ENCODE data around the gene CACNA1C.

The CACNA1C gene

GRCh38 chr12:2335513-2335912, 282.7 kb downstream of the CACNA1C start:
- DNase-seq (ENCODE audit: low read depth in 3 of 3, low spot score in 1 of 3) = no peak

- no peak for DNase-seq (ENCODE audit: low read depth in 3 of 3, low spot score in 1 of 3)
Observed at GRCh38 chr12:2335916-2336315, 283.1 kb downstream of the CACNA1C start.

GRCh38 chr12:2336409-2336829, 283.6 kb downstream of the CACNA1C start:
- DNase-seq (ENCODE audit: low read depth in 3 of 3, low spot score in 1 of 3) = no peak

DNA sequence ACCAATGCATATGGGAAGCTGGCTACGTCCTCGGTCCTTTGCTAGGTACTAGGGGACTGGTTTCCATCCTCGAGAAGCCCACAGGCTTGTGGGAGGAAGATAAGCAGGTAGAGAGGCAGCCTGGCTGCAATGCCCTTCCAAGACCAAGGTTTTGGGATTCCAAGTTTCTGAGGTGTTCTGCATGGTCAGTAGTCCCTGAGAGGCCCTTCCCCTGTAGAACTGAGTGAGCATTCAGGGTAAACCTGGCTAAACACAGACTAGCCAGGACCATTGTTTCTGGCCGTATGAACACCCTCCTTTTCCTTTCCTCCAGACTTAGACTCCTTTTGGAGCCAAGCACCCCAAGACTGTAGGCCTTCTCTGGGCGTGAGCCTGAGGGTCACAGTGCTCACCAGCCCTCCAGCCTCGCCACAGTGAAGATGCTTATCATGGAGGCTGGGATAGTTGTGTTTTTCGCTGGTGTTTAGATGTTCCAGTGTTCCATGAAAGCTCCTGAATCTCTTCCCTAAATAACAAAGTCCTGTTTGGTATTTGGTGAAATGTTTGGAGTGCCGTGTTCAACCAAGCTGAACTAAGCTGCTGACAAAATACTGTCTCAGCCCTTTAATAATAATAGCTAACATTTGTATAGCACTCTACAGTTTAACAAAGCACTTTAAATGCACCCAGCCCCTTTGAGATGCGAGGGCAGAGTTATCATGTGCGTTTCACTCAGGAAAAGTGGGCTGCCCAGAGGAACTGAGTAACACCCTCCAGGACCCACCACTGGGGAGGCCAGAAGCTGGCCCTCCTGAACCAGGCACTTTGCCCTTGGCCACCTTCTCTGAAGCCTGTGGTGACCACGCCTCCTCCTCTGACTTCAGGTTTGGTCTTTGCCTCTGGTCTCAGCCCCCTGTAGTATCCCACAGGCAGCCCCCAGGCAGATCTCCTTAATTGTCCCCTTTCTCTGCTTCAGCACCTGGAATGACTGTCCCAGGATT, 284.5 kb downstream of the CACNA1C start:
- no peak for DNase-seq (ENCODE audit: low read depth in 3 of 3, low spot score in 1 of 3)

- no peak for DNase-seq (ENCODE audit: low read depth in 3 of 3, low spot score in 1 of 3)
Observed at GRCh38 chr12:2338381-2338780, 285.6 kb downstream of the CACNA1C start.

DNA sequence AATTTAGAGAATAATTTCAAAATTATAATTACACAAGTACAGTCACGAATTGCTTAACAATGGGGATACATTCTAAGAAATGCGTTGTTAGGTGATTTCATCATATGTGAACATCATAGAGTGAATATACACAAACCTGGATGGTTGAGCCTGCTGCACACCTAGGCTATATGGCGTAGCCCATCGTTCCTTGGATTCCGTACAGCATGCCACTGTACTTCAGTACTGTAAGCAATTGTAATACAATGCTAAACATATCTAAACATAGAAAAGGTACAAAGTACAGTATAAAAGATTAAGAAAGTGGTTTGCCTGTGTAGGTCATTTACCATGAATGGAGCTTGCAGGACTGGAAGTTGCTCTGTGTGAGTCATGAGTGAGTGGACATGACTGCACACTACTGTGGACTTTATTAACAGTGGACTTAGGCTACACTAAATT, 286.2 kb downstream of the CACNA1C start:
- no peak for DNase-seq (ENCODE audit: low read depth in 3 of 3, low spot score in 1 of 3)

DNA sequence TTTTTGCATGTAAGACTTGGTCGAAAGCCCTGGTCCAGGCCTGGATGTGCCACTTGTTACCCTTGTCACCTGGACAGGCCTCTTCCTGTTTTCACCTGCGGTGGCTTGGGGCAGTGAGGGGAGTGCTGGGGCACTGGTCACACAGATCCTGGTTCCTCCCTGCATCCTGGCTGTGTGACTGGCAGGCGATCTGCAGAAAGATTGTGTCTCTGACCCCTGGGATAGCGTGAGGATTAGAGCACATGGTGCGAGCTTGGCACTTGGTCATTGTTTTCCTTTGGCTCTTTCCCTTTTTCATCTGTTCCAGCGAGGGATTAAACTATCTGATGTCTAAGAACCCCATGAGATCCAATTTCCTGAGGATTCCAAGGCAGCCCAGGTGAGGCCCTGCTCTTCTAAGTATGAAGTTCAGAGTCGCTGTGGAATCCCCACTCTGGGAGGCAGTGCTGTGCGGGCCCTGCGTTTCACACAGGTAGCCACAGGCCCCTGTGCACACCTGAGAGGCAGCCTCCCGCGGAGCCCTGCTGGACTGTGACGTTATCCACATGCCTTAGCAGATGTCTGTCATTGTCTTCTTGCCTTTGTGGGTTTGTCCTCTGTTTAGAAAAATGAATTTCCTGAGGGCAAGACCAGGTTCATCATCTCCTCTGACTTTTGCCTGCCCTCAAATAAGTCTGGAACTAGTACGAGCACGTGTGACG, 288.4 kb downstream of the CACNA1C start:
- DNase-seq (ENCODE audit: low read depth in 3 of 3, low spot score in 1 of 3) = no peak

DNA sequence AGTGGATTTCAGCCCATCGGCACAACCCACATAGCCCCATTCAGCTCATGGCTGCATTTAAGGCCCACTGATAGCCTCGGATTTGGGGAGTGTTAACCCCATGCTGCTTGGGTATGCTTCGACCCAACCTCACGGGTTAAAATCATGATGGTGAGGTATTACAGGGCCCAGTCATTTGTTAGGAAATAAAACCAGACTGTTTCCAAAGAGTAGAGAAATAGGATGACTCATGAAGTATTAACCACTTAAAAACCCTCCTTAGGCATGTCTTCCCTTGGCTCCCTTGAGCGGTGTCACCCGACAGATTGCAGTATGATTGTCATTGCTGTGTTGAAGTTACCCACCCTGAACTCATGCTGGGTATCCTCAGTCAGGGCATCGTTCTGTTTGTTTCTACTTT, 289.1 kb downstream of the CACNA1C start:
- no peak for DNase-seq (ENCODE audit: low read depth in 3 of 3, low spot score in 1 of 3)

GRCh38 chr12:2343681-2344080, 290.9 kb downstream of the CACNA1C start:
- no peak for DNase-seq (ENCODE audit: low read depth in 3 of 3, low spot score in 1 of 3)

- DNase-seq (ENCODE audit: low read depth in 3 of 3, low spot score in 1 of 3) = no peak
Observed at GRCh38 chr12:2344476-2344875, 291.7 kb downstream of the CACNA1C start.

- no peak for DNase-seq (ENCODE audit: low read depth in 3 of 3, low spot score in 1 of 3)
Observed at GRCh38 chr12:2344885-2345284, 292.1 kb downstream of the CACNA1C start.

DNA sequence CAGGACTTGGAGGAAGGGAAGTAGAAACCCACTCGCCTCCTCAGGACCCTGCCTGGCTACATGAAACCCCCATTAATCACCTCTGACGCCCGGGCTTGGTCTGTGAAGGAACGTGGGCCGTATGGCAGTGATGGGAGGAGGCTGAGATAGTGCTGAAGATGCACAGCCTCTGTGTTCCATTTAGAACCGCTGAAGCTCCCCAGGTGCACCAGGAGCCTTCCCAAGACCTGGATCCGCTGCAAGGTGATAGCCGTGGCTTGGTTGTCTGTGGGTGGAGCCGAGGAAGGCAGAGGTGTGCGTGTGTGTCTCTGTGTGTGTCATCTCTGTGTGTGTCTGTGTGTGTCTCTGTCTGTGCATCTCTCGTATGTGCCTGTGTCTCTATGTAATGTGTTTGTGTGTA, 293.1 kb downstream of the CACNA1C start:
- no peak for DNase-seq (ENCODE audit: low read depth in 3 of 3, low spot score in 1 of 3)

GRCh38 chr12:2346416-2346815, 293.6 kb downstream of the CACNA1C start:
- no peak for DNase-seq (ENCODE audit: low read depth in 3 of 3, low spot score in 1 of 3)

GRCh38 chr12:2347137-2347843, 294.5 kb downstream of the CACNA1C start:
- DNase-seq (ENCODE audit: low read depth in 3 of 3, low spot score in 1 of 3) = no peak

DNA sequence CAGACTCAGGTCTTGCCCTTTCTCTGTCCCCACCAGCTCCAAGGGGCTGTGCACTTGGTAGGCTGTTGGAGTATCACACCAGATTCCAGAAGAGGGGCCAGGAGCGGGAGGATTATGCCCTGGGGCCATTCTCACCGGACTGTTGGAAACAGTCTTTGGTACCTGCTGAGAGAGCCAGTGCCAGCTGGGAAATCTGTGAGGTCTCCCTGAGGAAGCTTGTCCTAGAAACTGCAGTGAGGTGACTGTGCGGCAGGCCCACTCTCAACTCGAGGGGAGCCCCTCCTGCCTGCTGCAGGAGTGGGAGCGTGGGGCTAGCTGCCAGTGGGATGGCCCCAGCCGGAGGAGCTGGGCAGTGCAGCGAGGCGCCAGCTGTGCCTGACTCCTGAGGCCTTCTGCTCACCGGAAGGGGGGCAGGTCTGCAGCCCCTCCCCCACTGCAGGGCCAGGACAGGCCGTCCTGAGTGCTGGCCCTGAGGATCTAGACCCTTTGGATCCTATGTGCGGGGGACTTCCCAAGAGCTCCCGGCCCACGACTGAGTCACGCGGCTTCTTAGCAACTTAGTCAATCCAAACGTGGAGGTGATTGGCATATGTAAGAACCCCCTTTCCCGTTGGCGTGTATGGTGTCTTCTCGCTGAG, 295.2 kb downstream of the CACNA1C start:
- DNase-seq (ENCODE audit: low read depth in 3 of 3, low spot score in 1 of 3) = no peak

DNA sequence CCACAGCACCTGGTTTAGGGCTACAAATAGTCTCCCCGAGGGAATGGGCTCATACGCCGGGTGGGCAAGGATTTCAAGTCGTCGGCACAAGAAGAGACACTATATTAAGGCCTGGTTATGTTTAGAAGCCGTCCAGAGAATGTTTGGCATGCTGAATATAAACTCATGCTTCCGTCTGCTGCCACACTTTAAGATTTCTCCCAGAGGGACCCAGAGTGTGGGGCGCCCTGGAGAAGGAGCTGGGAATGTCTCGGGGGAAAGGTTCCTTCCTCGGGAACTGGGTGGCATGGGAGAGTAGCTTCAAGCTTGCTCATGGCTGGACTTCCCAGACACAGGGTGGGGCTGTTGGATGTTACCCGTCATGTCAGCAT, 295.7 kb downstream of the CACNA1C start:
- no peak for DNase-seq (ENCODE audit: low read depth in 3 of 3, low spot score in 1 of 3)

- no peak for DNase-seq (ENCODE audit: low read depth in 3 of 3, low spot score in 1 of 3)
Observed at GRCh38 chr12:2351161-2351560, 298.4 kb downstream of the CACNA1C start.

GRCh38 chr12:2352203-2352602, 299.4 kb downstream of the CACNA1C start:
- DNase-seq (ENCODE audit: low read depth in 3 of 3, low spot score in 1 of 3) = no peak

DNA sequence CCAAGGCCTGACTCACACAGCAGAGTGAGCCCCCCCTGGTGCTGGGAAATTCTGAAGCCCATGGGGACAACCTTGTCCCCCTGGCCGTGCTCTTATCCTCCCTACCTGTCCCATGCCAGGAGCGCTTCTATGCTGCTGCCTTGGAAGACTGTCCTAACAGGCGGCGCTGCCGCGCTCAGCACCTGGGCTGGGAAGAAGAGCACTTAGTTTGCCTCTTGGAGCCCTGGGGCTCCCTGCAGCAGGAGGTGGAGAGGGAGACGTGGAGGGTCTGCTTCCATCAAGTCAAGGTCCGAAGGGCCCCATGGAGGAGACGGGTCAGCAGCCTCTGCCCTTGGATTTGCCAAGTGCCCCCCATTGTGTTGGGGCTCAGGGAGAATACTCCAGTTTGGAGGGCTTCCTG, 300.5 kb downstream of the CACNA1C start:
- no peak for DNase-seq (ENCODE audit: low read depth in 3 of 3, low spot score in 1 of 3)

GRCh38 chr12:2353691-2354090, 300.9 kb downstream of the CACNA1C start:
- DNase-seq (ENCODE audit: low read depth in 3 of 3, low spot score in 1 of 3) = no peak
